Measurements from ENCODE around the gene ATG4D. TPM values are rescaled to one million over a fixed set of nuclear protein-coding genes. Genes with fewer than 3 reads are reported as not detected.

Gene ATG4D
- total and polyA plus RNA-seq, 2 of the 4 experiments (the other 2 are of a cell fraction), result 8.2 to 21.8 TPM

DNA sequence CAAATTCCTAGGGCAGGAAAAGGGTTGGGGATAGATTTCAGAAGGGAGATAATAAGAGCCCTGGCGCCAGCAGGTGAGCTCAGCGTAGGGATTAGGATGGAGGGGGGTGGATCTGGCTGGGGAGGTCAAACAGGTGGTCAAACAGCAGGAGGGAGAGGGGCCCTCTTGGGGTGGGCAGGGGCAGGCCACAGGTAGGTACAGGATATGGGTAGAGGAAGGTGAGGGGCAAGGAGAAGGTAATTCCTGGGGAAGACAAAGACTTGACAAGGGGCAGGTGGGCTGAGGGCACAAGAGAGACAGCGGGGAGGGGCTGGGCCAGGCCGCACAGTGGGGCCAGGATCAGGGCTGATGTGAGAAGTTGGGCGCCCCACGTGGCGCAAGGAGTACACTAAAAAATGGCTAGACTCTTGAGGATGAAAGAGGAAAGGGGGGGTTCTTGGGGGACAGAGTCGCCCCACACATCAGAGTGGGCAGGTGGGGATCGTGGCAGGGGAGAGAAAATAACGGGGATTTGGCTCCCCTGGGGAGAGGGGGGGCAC is 21.4 kb downstream of the ATG4D start:
- Histone ChIP-seq H3K36me3 (ENCODE audit: control insufficient read depth, insufficient read depth, low read length) (peaks cover 11% of the 10 kb centered on the region), H3K9me1 (ENCODE audit: insufficient read depth, low read length) (0 out of 2 replicates have a peak, but pooled peaks cover 4% of the 10 kb centered on the region), H2AK9ac (replicated peaks; ENCODE audit: low read depth, low read length, poor library complexity) (peak overlapping the region; percentile 94), H2BK5ac (ENCODE audit: low read depth, low read length, poor library complexity, severe bottlenecking) (no peak overlapping the region), H3K27me3 (ENCODE audit: control insufficient read depth, insufficient read depth, low read length) (no peaks in the 10 kb centered on the region), H4K91ac (ENCODE audit: insufficient read depth, low read depth, low read length) (0 out of 2 replicates have a peak overlapping the region, but pooled peaks have one; percentile 32), H3K9me3 (ENCODE audit: control insufficient read depth, insufficient read depth, low read length) (no peaks in the 10 kb centered on the region), H4K8ac (ENCODE audit: low read depth in 2 of 2, low read length in 2 of 2) (peak overlapping the region; percentile 39 to 80; a peak in 2 of 4 replicates), H2AFZ (replicated peaks; ENCODE audit: low read length, poor library complexity) (peak overlapping the region; percentile 93), H2AK5ac (ENCODE audit: low read depth, low read length) (peak overlapping the region; percentile 90), H4K5ac (ENCODE audit: low read depth, low read length) (no peak overlapping the region), H3K27ac (ENCODE audit: insufficient read depth, low read length) (peak overlapping the region; percentile 39; the same call in 1 of the 2 replicates), H3K14ac (replicated peaks; ENCODE audit: low read depth, low read length) (peak overlapping the region; percentile 77; the same call in 1 of the 2 replicates), H3K79me1 (ENCODE audit: low read depth in 1 of 2, low read length in 2 of 2) (peaks cover 26 to 49% of the 10 kb centered on the region in 2 experiments), H3K23ac (ENCODE audit: low read depth, low read length) (peak overlapping the region; percentile 73; the same call in 1 of the 2 replicates), H3K18ac (ENCODE audit: low read depth, low read length) (no peak overlapping the region), H4K20me1 (ENCODE audit: insufficient read depth, low read length) (no peaks in the 10 kb centered on the region), H2BK120ac (ENCODE audit: low read depth, low read length) (no peak overlapping the region; the same call in 1 of the 2 replicates), H3K4me3 (ENCODE audit: insufficient read depth, low read depth, low read length) (peak overlapping the region; percentile 60), H3K4ac (ENCODE audit: low read depth, low read length) (peak overlapping the region; percentile 54), H2BK20ac (ENCODE audit: low read depth, low read length) (no peak overlapping the region), H3K9ac (ENCODE audit: low read depth, low read length) (peak overlapping the region; percentile 66), H3K4me1 (ENCODE audit: control insufficient read depth, insufficient read depth, low read length) (peaks cover 2% of the 10 kb centered on the region), H3K4me2 (ENCODE audit: low read depth, low read length) (peak overlapping the region; percentile 53), H2BK15ac (ENCODE audit: low read depth, low read length) (no peak overlapping the region), H3K56ac (ENCODE audit: extremely low read depth, insufficient read depth, low read length) (peak overlapping the region; percentile 8; the same call in 1 of the 2 replicates)
- intact Hi-C loops (cut with micrococcal nuclease), result no loop called here
- ChIA-PET POLR2A (ENCODE audit: unreplicated experiment) (no interaction called here), CTCF (no interaction called here)
- DNase-seq, result peak; percentile 21
- 16% methylated on average over 7 of the region's 10 CpGs; no CpG with 5 or more reads in 1 of the 2 experiments for WGBS, 2 experiments (ENCODE audit: extremely low coverage in 2 of 2, insufficient read length in 1 of 2)
- BruUV-seq (replicated peaks), result no TSS peak
- dilution Hi-C loops (cut with HindIII; ENCODE audit: low sequenced_read_pairs, unreplicated experiment), result no loop called here
- ATAC-seq (ENCODE audit: low read depth), result 0 out of 2 replicates have a peak, but pooled peaks have one; percentile 1
- in situ Hi-C loops (cut with MboI; ENCODE audit: low sequenced_read_pairs), result no loop called here
- TF ChIP-seq FOS (IDR thresholded peaks at IDR 0.05; ENCODE audit: low read depth, low read length), result no peak
- TF ChIP-seq CEBPB (IDR thresholded peaks at IDR 0.05; ENCODE audit: low read depth, low read length), result no peak
- TF ChIP-seq RCOR1 (IDR thresholded peaks at IDR 0.05; ENCODE audit: insufficient replicate concordance, low read length), result no peak
- TF ChIP-seq, protein P1, sequence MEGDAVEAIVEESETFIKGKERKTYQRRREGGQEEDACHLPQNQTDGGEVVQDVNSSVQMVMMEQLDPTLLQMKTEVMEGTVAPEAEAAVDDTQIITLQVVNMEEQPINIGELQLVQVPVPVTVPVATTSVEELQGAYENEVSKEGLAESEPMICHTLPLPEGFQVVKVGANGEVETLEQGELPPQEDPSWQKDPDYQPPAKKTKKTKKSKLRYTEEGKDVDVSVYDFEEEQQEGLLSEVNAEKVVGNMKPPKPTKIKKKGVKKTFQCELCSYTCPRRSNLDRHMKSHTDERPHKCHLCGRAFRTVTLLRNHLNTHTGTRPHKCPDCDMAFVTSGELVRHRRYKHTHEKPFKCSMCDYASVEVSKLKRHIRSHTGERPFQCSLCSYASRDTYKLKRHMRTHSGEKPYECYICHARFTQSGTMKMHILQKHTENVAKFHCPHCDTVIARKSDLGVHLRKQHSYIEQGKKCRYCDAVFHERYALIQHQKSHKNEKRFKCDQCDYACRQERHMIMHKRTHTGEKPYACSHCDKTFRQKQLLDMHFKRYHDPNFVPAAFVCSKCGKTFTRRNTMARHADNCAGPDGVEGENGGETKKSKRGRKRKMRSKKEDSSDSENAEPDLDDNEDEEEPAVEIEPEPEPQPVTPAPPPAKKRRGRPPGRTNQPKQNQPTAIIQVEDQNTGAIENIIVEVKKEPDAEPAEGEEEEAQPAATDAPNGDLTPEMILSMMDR (conservative IDR thresholded peaks at IDR 0.05; ENCODE audit: low read depth, low read length), result peak; percentile 35
- no peak for TF ChIP-seq SMC3 (IDR thresholded peaks at IDR 0.05; ENCODE audit: low read depth, low read length)
- no peak for TF ChIP-seq MAFK (IDR thresholded peaks at IDR 0.05; ENCODE audit: low read depth, low read length)
- TF ChIP-seq, protein P2, sequence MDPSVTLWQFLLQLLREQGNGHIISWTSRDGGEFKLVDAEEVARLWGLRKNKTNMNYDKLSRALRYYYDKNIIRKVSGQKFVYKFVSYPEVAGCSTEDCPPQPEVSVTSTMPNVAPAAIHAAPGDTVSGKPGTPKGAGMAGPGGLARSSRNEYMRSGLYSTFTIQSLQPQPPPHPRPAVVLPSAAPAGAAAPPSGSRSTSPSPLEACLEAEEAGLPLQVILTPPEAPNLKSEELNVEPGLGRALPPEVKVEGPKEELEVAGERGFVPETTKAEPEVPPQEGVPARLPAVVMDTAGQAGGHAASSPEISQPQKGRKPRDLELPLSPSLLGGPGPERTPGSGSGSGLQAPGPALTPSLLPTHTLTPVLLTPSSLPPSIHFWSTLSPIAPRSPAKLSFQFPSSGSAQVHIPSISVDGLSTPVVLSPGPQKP (IDR thresholded peaks at IDR 0.05; ENCODE audit: borderline replicate concordance, low read depth, low read length), result no peak
- TF ChIP-seq POLR2A (IDR thresholded peaks at IDR 0.05; ENCODE audit: low read depth, low read length), result no peak
- peak; percentile 83; the same call in 1 of the 2 replicates for TF ChIP-seq MXI1 (IDR thresholded peaks at IDR 0.05; ENCODE audit: borderline replicate concordance, low read depth, low read length)
- no peak for TF ChIP-seq RFX5 (IDR thresholded peaks at IDR 0.05; ENCODE audit: low read depth, low read length)
- peak; percentile 16; the same call in 1 of the 2 replicates for TF ChIP-seq MAZ (IDR thresholded peaks at IDR 0.05; ENCODE audit: borderline replicate concordance, low read depth, low read length)
- no peak for TF ChIP-seq NFE2L2 (IDR thresholded peaks at IDR 0.05; ENCODE audit: low read depth, low read length)
- peak; percentile 34; the same call in 1 of the 2 replicates for TF ChIP-seq RAD21 (IDR thresholded peaks at IDR 0.05; ENCODE audit: low read length)
- TF ChIP-seq BHLHE40 (IDR thresholded peaks at IDR 0.05; ENCODE audit: low read depth, low read length), result no peak
- peak; percentile 63; the same call in 1 of the 2 replicates for TF ChIP-seq USF2 (IDR thresholded peaks at IDR 0.05; ENCODE audit: low read depth, low read length)
